ENCODE data around the gene VPREB3.

Gene VPREB3

GRCh38 chr22:23744485-23744884 lies 9.7 kb downstream of the VPREB3 start:
- no peak overlapping the region for H3K9ac ChIP-seq (ENCODE audit: low read length)
- H4K20me1 ChIP-seq (ENCODE audit: insufficient read depth, low read length), result no peaks in the 10 kb centered on the region
- no peak overlapping the region for H3K4me3 ChIP-seq (ENCODE audit: low read length)
- H3K36me3 ChIP-seq (replicated peaks; ENCODE audit: low read depth, low read length), result peaks cover 7% of the 10 kb centered on the region
- no peaks in the 10 kb centered on the region for H3K79me2 ChIP-seq (ENCODE audit: low read length)
- no peak overlapping the region for H3K27ac ChIP-seq (ENCODE audit: low read length)
- no peaks in the 10 kb centered on the region for H3K9me3 ChIP-seq (ENCODE audit: insufficient read depth, low read length)
- no peaks in the 10 kb centered on the region for H3K27me3 ChIP-seq (ENCODE audit: low read depth, low read length)
- H2AFZ ChIP-seq (ENCODE audit: low read depth, low read length), result no peak overlapping the region
- TF ChIP-seq EZH2phosphoT487 (IDR thresholded peaks at IDR 0.05; ENCODE audit: low read depth) (no peak), CTCF (IDR thresholded peaks at IDR 0.05; ENCODE audit: low read depth, low read length) (no peak)
- H3K4me2 ChIP-seq (ENCODE audit: low read length), result no peak overlapping the region
- H3K4me1 ChIP-seq (ENCODE audit: low read length), result peaks cover 14% of the 10 kb centered on the region

GRCh38 chr22:23744001-23744400 lies 10.2 kb downstream of the VPREB3 start:
- H3K27me3 ChIP-seq (ENCODE audit: low read depth, low read length), result no peaks in the 10 kb centered on the region
- no peaks in the 10 kb centered on the region for H4K20me1 ChIP-seq (ENCODE audit: insufficient read depth, low read length)
- no peak overlapping the region for H3K27ac ChIP-seq (ENCODE audit: low read length)
- no peak overlapping the region for H3K9ac ChIP-seq (ENCODE audit: low read length)
- no peaks in the 10 kb centered on the region for H3K9me3 ChIP-seq (ENCODE audit: insufficient read depth, low read length)
- H3K36me3 ChIP-seq (replicated peaks; ENCODE audit: low read depth, low read length), result peaks cover 7% of the 10 kb centered on the region
- no peak overlapping the region for H3K4me3 ChIP-seq (ENCODE audit: low read length)
- TF ChIP-seq CTCF (IDR thresholded peaks at IDR 0.05; ENCODE audit: low read depth, low read length) (no peak), EZH2phosphoT487 (IDR thresholded peaks at IDR 0.05; ENCODE audit: low read depth) (no peak)
- H3K4me1 ChIP-seq (ENCODE audit: low read length), result peaks cover 14% of the 10 kb centered on the region
- no peak overlapping the region for H3K4me2 ChIP-seq (ENCODE audit: low read length)
- no peak overlapping the region for H2AFZ ChIP-seq (ENCODE audit: low read depth, low read length)
- H3K79me2 ChIP-seq (ENCODE audit: low read length), result no peaks in the 10 kb centered on the region

GRCh38 chr22:23743303-23743705 lies 10.9 kb downstream of the VPREB3 start:
- Histone ChIP-seq H3K4me1 (ENCODE audit: low read length) (peaks cover 13% of the 10 kb centered on the region), H3K27me3 (ENCODE audit: low read depth, low read length) (no peaks in the 10 kb centered on the region), H3K4me2 (ENCODE audit: low read length) (no peak overlapping the region), H3K4me3 (ENCODE audit: low read length) (no peak overlapping the region), H3K36me3 (replicated peaks; ENCODE audit: low read depth, low read length) (peaks cover 7% of the 10 kb centered on the region), H4K20me1 (ENCODE audit: insufficient read depth, low read length) (no peaks in the 10 kb centered on the region), H3K9me3 (ENCODE audit: insufficient read depth, low read length) (no peaks in the 10 kb centered on the region), H3K79me2 (ENCODE audit: low read length) (no peaks in the 10 kb centered on the region), H3K27ac (ENCODE audit: low read length) (no peak overlapping the region), H2AFZ (ENCODE audit: low read depth, low read length) (no peak overlapping the region), H3K9ac (ENCODE audit: low read length) (no peak overlapping the region)
- TF ChIP-seq CTCF (IDR thresholded peaks at IDR 0.05; ENCODE audit: low read depth, low read length), result no peak
- no peak for TF ChIP-seq EZH2phosphoT487 (IDR thresholded peaks at IDR 0.05; ENCODE audit: low read depth)

- Histone ChIP-seq H3K4me1 (ENCODE audit: low read length) (peaks cover 7% of the 10 kb centered on the region), H2AFZ (ENCODE audit: low read depth, low read length) (no peak overlapping the region), H3K4me3 (ENCODE audit: low read length) (no peak overlapping the region), H3K79me2 (ENCODE audit: low read length) (no peaks in the 10 kb centered on the region), H3K36me3 (replicated peaks; ENCODE audit: low read depth, low read length) (peaks cover 7% of the 10 kb centered on the region), H3K9me3 (ENCODE audit: insufficient read depth, low read length) (no peaks in the 10 kb centered on the region), H3K27ac (ENCODE audit: low read length) (no peak overlapping the region), H4K20me1 (ENCODE audit: insufficient read depth, low read length) (no peaks in the 10 kb centered on the region), H3K4me2 (ENCODE audit: low read length) (no peak overlapping the region), H3K9ac (ENCODE audit: low read length) (no peak overlapping the region), H3K27me3 (ENCODE audit: low read depth, low read length) (no peaks in the 10 kb centered on the region)
- TF ChIP-seq CTCF (IDR thresholded peaks at IDR 0.05; ENCODE audit: low read depth, low read length) (no peak), EZH2phosphoT487 (IDR thresholded peaks at IDR 0.05; ENCODE audit: low read depth) (no peak)
Measured at GRCh38 chr22:23742505-23743264, 11.5 kb downstream of the VPREB3 start.
